ENCODE measurements around the gene GABPB1. TPM values are rescaled to one million over a fixed set of nuclear protein-coding genes. Genes with fewer than 3 reads are reported as not detected.

Gene GABPB1
- total RNA-seq, 1 experiment from 2014 or later = 45.0 TPM

DNA sequence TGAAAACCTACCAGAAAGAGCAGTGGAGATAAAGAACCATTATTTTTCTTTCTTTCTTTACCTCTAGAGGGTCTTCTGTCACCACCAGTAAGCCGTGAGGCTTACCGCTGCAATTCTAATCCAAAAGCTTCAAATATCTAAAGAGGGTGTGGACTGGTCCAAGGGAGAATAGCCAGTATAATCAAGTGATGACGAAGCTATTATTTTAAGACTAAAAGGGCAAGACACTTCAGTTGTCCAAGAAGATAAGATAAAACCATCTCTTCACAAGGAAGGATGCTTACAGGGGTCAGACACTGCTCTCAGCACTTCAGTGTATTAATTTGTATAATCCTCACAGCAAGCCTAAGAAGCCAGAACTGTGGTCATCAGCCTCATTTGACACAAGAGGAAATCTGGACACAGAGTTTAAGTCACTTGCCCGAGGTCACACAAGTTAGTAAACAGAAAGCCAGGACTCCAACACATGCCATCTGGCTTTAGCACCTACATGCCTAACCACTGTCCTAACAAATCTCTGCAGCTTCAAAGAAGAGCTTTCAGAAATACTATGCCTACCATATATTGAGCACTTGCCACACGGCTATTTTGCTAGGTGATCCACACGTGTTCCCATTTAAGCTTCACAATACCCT, 104.1 kb downstream of the GABPB1 start:
- H3K27me3 Mint-ChIP-seq (ENCODE audit: low read depth) = peaks cover 4% of the 10 kb centered on the region
- H3K9me3 Mint-ChIP-seq = no peaks in the 10 kb centered on the region
- no peaks in the 10 kb centered on the region for H3K23me2 ChIP-seq (ENCODE audit: insufficient read length, low read depth, low read length, poor library complexity, severe bottlenecking)
- H3K27me3 ChIP-seq (ENCODE audit: insufficient read depth, low read length) = no peaks in the 10 kb centered on the region
- H3K79me1 ChIP-seq (ENCODE audit: insufficient read depth, low read depth, low read length, poor library complexity, severe bottlenecking) = no peaks in the 10 kb centered on the region
- H2BK5ac ChIP-seq (ENCODE audit: insufficient read length, low read length) = no peak overlapping the region
- no peak overlapping the region for H2AFZ ChIP-seq (ENCODE audit: low read length)
- H2BK120ac ChIP-seq (ENCODE audit: low read depth, low read length, poor library complexity, severe bottlenecking) = no peak overlapping the region
- no peak overlapping the region for H2BK12ac ChIP-seq (ENCODE audit: insufficient read length, low read depth, low read length)
- no peak overlapping the region for H3K18ac ChIP-seq (ENCODE audit: insufficient read length, low read depth, low read length)
- no peaks in the 10 kb centered on the region for H4K20me1 ChIP-seq (ENCODE audit: control insufficient read depth, insufficient read depth, insufficient read length)
- H2BK15ac ChIP-seq (ENCODE audit: low read depth, low read length) = no peak overlapping the region
- no peak overlapping the region for H3K4ac ChIP-seq (ENCODE audit: low read depth, low read length)
- no peak overlapping the region for H2BK20ac ChIP-seq (ENCODE audit: low read depth, low read length, poor library complexity, severe bottlenecking)
- H4K5ac ChIP-seq (ENCODE audit: insufficient read length, low read depth, low read length) = no peak overlapping the region
- H3K79me2 ChIP-seq (ENCODE audit: insufficient read depth, low read length) = no peaks in the 10 kb centered on the region
- no peak for DNase-seq
- no peak overlapping the region for H3K4me3 Mint-ChIP-seq
- peaks cover 4 to 6% of the 10 kb centered on the region in 2 experiments; a peak in 3 of 4 replicates for H3K4me1 Mint-ChIP-seq
- no peaks in the 10 kb centered on the region for H3K9me3 ChIP-seq (ENCODE audit: control insufficient read depth, low read depth, low read length)
- H4K8ac ChIP-seq (replicated peaks; ENCODE audit: insufficient read length, low read depth, low read length) = no peak overlapping the region
- no peak overlapping the region for H3T11ph ChIP-seq (ENCODE audit: low read length)
- no peak overlapping the region for H2AK5ac ChIP-seq (ENCODE audit: insufficient read length, low read length)
- WGBS (ENCODE audit: extremely low coverage, insufficient read length, low lambda C conversion rate) = no CpG with 5 or more reads among the region's 6 CpGs
- H4K91ac ChIP-seq (ENCODE audit: insufficient read length, low read depth, low read length) = no peak overlapping the region
- no peaks in the 10 kb centered on the region for H3K36me3 Mint-ChIP-seq (ENCODE audit: insufficient read depth in 1 of 3, low read depth in 3 of 3)
- TF ChIP-seq, protein P1, sequence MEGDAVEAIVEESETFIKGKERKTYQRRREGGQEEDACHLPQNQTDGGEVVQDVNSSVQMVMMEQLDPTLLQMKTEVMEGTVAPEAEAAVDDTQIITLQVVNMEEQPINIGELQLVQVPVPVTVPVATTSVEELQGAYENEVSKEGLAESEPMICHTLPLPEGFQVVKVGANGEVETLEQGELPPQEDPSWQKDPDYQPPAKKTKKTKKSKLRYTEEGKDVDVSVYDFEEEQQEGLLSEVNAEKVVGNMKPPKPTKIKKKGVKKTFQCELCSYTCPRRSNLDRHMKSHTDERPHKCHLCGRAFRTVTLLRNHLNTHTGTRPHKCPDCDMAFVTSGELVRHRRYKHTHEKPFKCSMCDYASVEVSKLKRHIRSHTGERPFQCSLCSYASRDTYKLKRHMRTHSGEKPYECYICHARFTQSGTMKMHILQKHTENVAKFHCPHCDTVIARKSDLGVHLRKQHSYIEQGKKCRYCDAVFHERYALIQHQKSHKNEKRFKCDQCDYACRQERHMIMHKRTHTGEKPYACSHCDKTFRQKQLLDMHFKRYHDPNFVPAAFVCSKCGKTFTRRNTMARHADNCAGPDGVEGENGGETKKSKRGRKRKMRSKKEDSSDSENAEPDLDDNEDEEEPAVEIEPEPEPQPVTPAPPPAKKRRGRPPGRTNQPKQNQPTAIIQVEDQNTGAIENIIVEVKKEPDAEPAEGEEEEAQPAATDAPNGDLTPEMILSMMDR (conservative IDR thresholded peaks at IDR 0.05) = no peak
- H3K27ac ChIP-seq (ENCODE audit: insufficient read length, low read depth, low read length) = no peak overlapping the region
- no peak overlapping the region; a peak in 1 of 7 replicates for H3K27ac Mint-ChIP-seq
- H3K9ac ChIP-seq (ENCODE audit: extremely low read depth, insufficient read length, low read length) = no peak overlapping the region
- H3K4me1 ChIP-seq (ENCODE audit: insufficient read depth, low read length) = no peaks in the 10 kb centered on the region
- H3K23ac ChIP-seq (ENCODE audit: insufficient read length, low read depth, low read length) = no peak overlapping the region
- H3K14ac ChIP-seq (ENCODE audit: insufficient read depth, low read length) = no peak overlapping the region
- no peak overlapping the region for H3K56ac ChIP-seq (ENCODE audit: insufficient read length, low read depth, low read length)
- H3K4me2 ChIP-seq (ENCODE audit: insufficient read depth, insufficient read length, low read length) = no peak overlapping the region
